Keratinocyte (primary cell): ENCODE measurements around the gene SPTLC3. TPM values are rescaled to one million over a fixed set of nuclear protein-coding genes. Genes with fewer than 3 reads are reported as not detected.

Source experiments
- DNase-seq: peaks from one replicate; pipeline ENCODE4 v3.0.0-alpha.2; 2011; ENCODE audit warnings: low read depth, missing footprints, low spot score
- FAIRE-seq: peaks from 2 replicates; lab custom pipeline; 2011; peaks lifted over from hg19 to GRCh38; lab: Jason Lieb, UNC
- H2AFZ ChIP-seq: 2 replicates; pipeline ENCODE4 v1.6.0; 2012; ENCODE audit warnings: low read length, control low read depth, inconsistent platforms; ENCODE audit not compliant: control insufficient read depth
- H3K27ac ChIP-seq: 2 replicates; pipeline ENCODE4 v1.5.1; 2011; ENCODE audit warnings: low read length; ENCODE audit not compliant: control insufficient read depth, insufficient read depth
- H3K27me3 ChIP-seq: 3 replicates; pipeline ENCODE4 v1.6.0; 2011; ENCODE audit warnings: low read length; ENCODE audit not compliant: control insufficient read depth, insufficient read depth; ENCODE audit errors: extremely low read depth
- H3K36me3 ChIP-seq, 2 experiments: 2 replicates in 1 of 2; 3 replicates in 1 of 2; pipeline ENCODE4 v1.5.1; 2011; ENCODE audit warnings: low read length in 2 of 2, mild to moderate bottlenecking in 1 of 2; ENCODE audit not compliant: control insufficient read depth in 2 of 2, insufficient read depth in 2 of 2; ENCODE audit errors: extremely low read depth in 1 of 2
- H3K4me1 ChIP-seq: 3 replicates; pipeline ENCODE4 v1.5.1; 2011; ENCODE audit warnings: low read length; ENCODE audit not compliant: control insufficient read depth, insufficient read depth; ENCODE audit errors: extremely low read depth
- H3K4me2 ChIP-seq: 3 replicates; pipeline ENCODE4 v1.6.0; 2011; ENCODE audit warnings: low read depth, low read length; ENCODE audit not compliant: control insufficient read depth, insufficient read depth; ENCODE audit errors: extremely low read depth
- H3K4me3 ChIP-seq, 3 experiments: fragments of 200-600 bp in 1 of 3; sonication (generic) in 1 of 3; 2 replicates in 2 of 3; 3 replicates in 1 of 3; pipeline ENCODE4 v1.5.1; 2011 to 2016; ENCODE audit warnings: low read length in 3 of 3, mild to moderate bottlenecking in 3 of 3, control low read depth in 2 of 3, inconsistent platforms in 1 of 3, low read depth in 1 of 3, mixed read lengths in 1 of 3, mixed run types in 1 of 3, moderate library complexity in 1 of 3; ENCODE audit not compliant: control insufficient read depth in 2 of 3, insufficient read depth in 2 of 3; ENCODE audit errors: extremely low read depth in 1 of 3
- H3K79me2 ChIP-seq: 2 replicates; pipeline ENCODE4 v1.6.0; 2012; ENCODE audit warnings: low read length; ENCODE audit not compliant: control insufficient read depth, insufficient read depth
- H3K9ac ChIP-seq: 3 replicates; pipeline ENCODE4 v1.6.0; 2011; ENCODE audit warnings: low read length; ENCODE audit not compliant: control insufficient read depth, insufficient read depth; ENCODE audit errors: extremely low read depth
- H3K9me1 ChIP-seq: 3 replicates; pipeline ENCODE4 v1.6.0; 2011; ENCODE audit warnings: low read length; ENCODE audit not compliant: control insufficient read depth, insufficient read depth; ENCODE audit errors: extremely low read depth
- H3K9me3 ChIP-seq: 2 replicates; pipeline ENCODE4 v1.5.1; 2012; ENCODE audit warnings: low read depth, low read length; ENCODE audit not compliant: control insufficient read depth
- H4K20me1 ChIP-seq: 3 replicates; pipeline ENCODE4 v1.6.0; 2011; ENCODE audit warnings: low read length; ENCODE audit not compliant: control insufficient read depth, insufficient read depth; ENCODE audit errors: extremely low read depth
- CTCF ChIP-seq, 3 experiments: IDR thresholded peaks in 1 of 3; conservative IDR thresholded peaks in 1 of 3; optimal IDR thresholded peaks in 1 of 3; 2 replicates in 2 of 3; 3 replicates in 1 of 3; pipeline versions ENCODE3 to v1.5.1; 2011; ENCODE audit warnings: low read length in 3 of 3, mild to moderate bottlenecking in 3 of 3, moderate library complexity in 2 of 3, control low read depth in 1 of 3, inconsistent platforms in 1 of 3; ENCODE audit not compliant: insufficient read depth in 2 of 3; ENCODE audit errors: extremely low read depth in 1 of 3
- EZH2 ChIP-seq: IDR thresholded peaks from one replicate; pipeline ENCODE4 v1.6.1; 2012; ENCODE audit warnings: inconsistent platforms, mild to moderate bottlenecking, low read length, moderate library complexity
- dilution Hi-C: fragments of 300-500 bp; cut with MboI; formaldehyde crosslinking; loops from one replicate; pipeline ENCODE4 v1.7.0; 2020; ENCODE audit warnings: low sequenced_read_pairs; ENCODE audit not compliant: extremely low pct_ligation_motif_present
- polyA plus RNA-seq, 5 experiments: library from polyadenylated mRNA; depleted of rRNA in 3 of 5; stranded (reverse) in 3 of 5; stranded (forward) in 1 of 5; unstranded in 1 of 5; fragments of >200 nt; gene quantifications; 1 replicate in 1 of 5; 2 replicates in 3 of 5; 3 replicates in 1 of 5; pipeline versions ENCODE4 v1.2.1 to v1.2.3, GENCODE V29; 2011 to 2012; ENCODE audit warnings: missing spikeins in 2 of 5, low read depth in 1 of 5, low replicate concordance in 1 of 5

The SPTLC3 gene
- polyA plus RNA-seq, 1 donor (not counting 4 experiments of a cell fraction or from before 2014, with no cell fraction given): 11.4 TPM

- H3K27me3 ChIP-seq: peaks cover 13% of the 10 kb centered on the region
- no peak overlapping the region for H3K4me3 ChIP-seq
- dilution Hi-C loops: no loop called here
- H2AFZ ChIP-seq: no peak overlapping the region
- H3K79me2 ChIP-seq: no peaks in the 10 kb centered on the region
- no peak for FAIRE-seq
- H3K36me3 ChIP-seq: no peaks in the 10 kb centered on the region
- H3K4me1 ChIP-seq: peaks cover 3% of the 10 kb centered on the region
- H3K9ac ChIP-seq: no peak overlapping the region
- H4K20me1 ChIP-seq: no peaks in the 10 kb centered on the region
- no peaks in the 10 kb centered on the region for H3K9me3 ChIP-seq
- no peak overlapping the region for H3K4me2 ChIP-seq
- no peak for DNase-seq
- H3K27ac ChIP-seq: no peak overlapping the region
- TF ChIP-seq CTCF (optimal IDR thresholded peaks at IDR 0.05 in 1 of 3, IDR thresholded peaks at IDR 0.05 in 1 of 3, conservative IDR thresholded peaks at IDR 0.05 in 1 of 3; ENCODE audit: extremely low read depth in 1 of 3, insufficient read depth in 2 of 3, low read length in 3 of 3) (no peak), EZH2 (no peak)
- H3K9me1 ChIP-seq: no peaks in the 10 kb centered on the region
These were observed 207.8 kb downstream of the SPTLC3 start for GRCh38 chr20:13216533-13216932.

Other genes starting within 250 kb of the SPTLC3 start
- 2.2 to 5.0 TPM (median 3.3 TPM) in 3 replicates for gene ISM1, start 212.3 kb downstream of the SPTLC3 start, polyA plus RNA-seq